Activated CD8-positive, alpha-beta T cell treated with anti-CD3 and anti-CD28 coated beads for 36 hours (primary cell): Measurements from ENCODE around the gene LRMDA. TPM values are rescaled to one million over a fixed set of nuclear protein-coding genes. Genes with fewer than 3 reads are reported as not detected.

ENCODE experiments used
- ATAC-seq: fragments of 200-7000 bp; cut with Tn5 transposase; one replicate; pipeline ENCODE4 v1.10.0; 2021; ENCODE audit warnings: mild to moderate bottlenecking, moderate library complexity
- CTCF ChIA-PET: fragments of 350-600 bp; sonication (Branson Sonifier 250); formaldehyde crosslinking; loops from one replicate; lab custom pipeline; 2021; ENCODE audit warnings: antibody characterized with exemption; lab: Charles Lee
- POLR2A ChIA-PET: fragments of 350-600 bp; sonication (Branson Sonifier 250); formaldehyde crosslinking; loops from one replicate; lab custom pipeline; 2021; ENCODE audit warnings: antibody characterized with exemption; lab: Charles Lee
- DNase-seq: peaks from one replicate; pipeline ENCODE4 v3.0.0-alpha.2; 2020
- H3K27ac Mint-ChIP-seq: one replicate; pipeline ENCODE4 v1.8.0; 2021; ENCODE audit warnings: mild to moderate bottlenecking, mixed read lengths
- H3K27me3 Mint-ChIP-seq: one replicate; pipeline ENCODE4 v1.8.0; 2021; ENCODE audit warnings: mixed read lengths
- H3K36me3 Mint-ChIP-seq: one replicate; pipeline ENCODE4 v1.8.0; 2021; ENCODE audit warnings: low read depth, mixed read lengths
- H3K4me1 Mint-ChIP-seq: one replicate; pipeline ENCODE4 v1.8.0; 2021; ENCODE audit warnings: low read depth, mixed read lengths
- H3K4me3 Mint-ChIP-seq: one replicate; pipeline ENCODE4 v1.8.0; 2021; ENCODE audit warnings: mild to moderate bottlenecking, moderate library complexity, mixed read lengths
- H3K9me3 Mint-ChIP-seq: one replicate; pipeline ENCODE4 v1.8.0; 2021; ENCODE audit warnings: mixed read lengths
- intact Hi-C: fragments of 100-400 bp; cut with micrococcal nuclease; formaldehyde crosslinking; loops from one replicate; pipeline ENCODE4 v1.10.0; 2022
- total RNA-seq, 2 experiments: library from RNA; stranded (reverse); gene quantifications; one replicate each; pipeline ENCODE4 v1.2.3, GENCODE V29; 2021
- TF ChIP-seq, protein P1 (sequence below): fragments of 200-600 bp; IDR thresholded peaks from one replicate; pipeline ENCODE4 v1.8.0; 2022; ENCODE audit warnings: antibody characterized with exemption, mild to moderate bottlenecking

The LRMDA gene
- total RNA-seq, 2 experiments from 2014 or later, result not detected

DNA sequence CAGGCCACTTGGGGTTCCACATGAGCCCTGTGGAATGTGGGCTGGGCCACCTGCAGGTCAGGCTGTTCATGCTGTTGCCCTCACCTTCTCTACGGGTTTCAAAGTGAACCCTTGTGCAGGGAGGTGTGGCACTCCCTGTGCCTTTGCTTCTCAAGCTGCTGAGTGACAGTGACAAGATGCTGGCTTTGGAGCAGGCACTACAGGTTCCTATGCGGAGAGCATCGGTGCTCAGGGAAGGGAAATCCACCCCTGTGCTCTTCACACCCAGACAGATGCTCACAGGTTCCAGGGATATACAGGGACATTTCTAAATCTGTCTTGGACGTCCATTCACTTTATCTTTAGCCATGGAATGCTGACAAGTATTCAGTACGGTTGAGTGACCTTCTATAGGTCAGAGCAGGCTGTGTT is 1005.0 kb downstream of the LRMDA start:
- DNase-seq, result no peak
- Mint-ChIP-seq H3K4me3 (no peak overlapping the region), H3K4me1 (no peaks in the 10 kb centered on the region), H3K27ac (no peak overlapping the region), H3K9me3 (no peaks in the 10 kb centered on the region), H3K36me3 (no peaks in the 10 kb centered on the region), H3K27me3 (no peaks in the 10 kb centered on the region)
- intact Hi-C loops, result no loop called here
- no peak for ATAC-seq
- TF ChIP-seq, protein P1, sequence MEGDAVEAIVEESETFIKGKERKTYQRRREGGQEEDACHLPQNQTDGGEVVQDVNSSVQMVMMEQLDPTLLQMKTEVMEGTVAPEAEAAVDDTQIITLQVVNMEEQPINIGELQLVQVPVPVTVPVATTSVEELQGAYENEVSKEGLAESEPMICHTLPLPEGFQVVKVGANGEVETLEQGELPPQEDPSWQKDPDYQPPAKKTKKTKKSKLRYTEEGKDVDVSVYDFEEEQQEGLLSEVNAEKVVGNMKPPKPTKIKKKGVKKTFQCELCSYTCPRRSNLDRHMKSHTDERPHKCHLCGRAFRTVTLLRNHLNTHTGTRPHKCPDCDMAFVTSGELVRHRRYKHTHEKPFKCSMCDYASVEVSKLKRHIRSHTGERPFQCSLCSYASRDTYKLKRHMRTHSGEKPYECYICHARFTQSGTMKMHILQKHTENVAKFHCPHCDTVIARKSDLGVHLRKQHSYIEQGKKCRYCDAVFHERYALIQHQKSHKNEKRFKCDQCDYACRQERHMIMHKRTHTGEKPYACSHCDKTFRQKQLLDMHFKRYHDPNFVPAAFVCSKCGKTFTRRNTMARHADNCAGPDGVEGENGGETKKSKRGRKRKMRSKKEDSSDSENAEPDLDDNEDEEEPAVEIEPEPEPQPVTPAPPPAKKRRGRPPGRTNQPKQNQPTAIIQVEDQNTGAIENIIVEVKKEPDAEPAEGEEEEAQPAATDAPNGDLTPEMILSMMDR, result no peak
- POLR2A ChIA-PET, result no interaction called here
- CTCF ChIA-PET, result no interaction called here

DNA sequence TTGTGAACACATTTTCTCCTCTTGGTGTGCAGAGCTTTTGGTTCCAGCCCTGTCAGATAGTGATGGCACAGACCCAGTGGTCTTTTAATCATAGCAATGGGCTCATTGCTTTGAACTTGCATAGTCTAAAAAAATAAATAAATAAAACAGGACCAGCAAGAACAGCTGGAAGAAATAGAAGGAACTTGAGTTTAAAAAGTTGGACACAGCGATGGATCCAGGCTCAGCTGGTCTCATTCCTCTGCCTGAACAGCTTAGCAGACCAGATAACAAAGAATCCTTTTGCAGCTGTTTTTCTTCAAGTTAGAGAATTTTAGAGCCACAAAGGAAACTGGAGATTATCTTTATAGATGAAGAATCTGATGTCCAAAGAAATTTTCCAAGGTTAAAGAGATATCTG is 1005.6 kb downstream of the LRMDA start:
- TF ChIP-seq, protein P1, result no peak
- H3K4me3 Mint-ChIP-seq, result no peak overlapping the region
- no peaks in the 10 kb centered on the region for H3K4me1 Mint-ChIP-seq
- CTCF ChIA-PET, result no interaction called here
- intact Hi-C loops, result no loop called here
- no peak for ATAC-seq
- no peaks in the 10 kb centered on the region for H3K36me3 Mint-ChIP-seq
- POLR2A ChIA-PET, result no interaction called here
- no peak for DNase-seq
- no peaks in the 10 kb centered on the region for H3K9me3 Mint-ChIP-seq
- no peaks in the 10 kb centered on the region for H3K27me3 Mint-ChIP-seq
- H3K27ac Mint-ChIP-seq, result no peak overlapping the region

DNA sequence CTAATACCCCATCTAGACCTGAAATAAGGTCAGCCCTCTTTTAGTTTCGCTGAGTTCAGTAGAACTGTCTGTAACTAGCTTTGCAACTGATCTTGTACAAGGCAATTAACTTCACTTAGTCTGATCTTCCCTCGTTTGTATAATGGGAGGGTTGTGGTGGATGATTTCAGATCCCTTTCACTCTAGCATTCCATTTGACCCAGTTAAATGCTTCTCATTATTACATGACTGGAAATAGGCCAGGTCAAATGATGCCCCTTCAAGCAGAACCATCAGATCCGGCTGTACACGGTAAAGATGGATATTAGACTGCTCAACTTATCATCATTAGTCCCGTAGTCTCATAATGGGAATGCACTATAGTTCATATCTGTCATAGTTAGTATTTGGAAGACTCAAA is 1009.0 kb downstream of the LRMDA start:
- no peak overlapping the region for H3K27ac Mint-ChIP-seq
- intact Hi-C loops, result no loop called here
- TF ChIP-seq, protein P1, result no peak
- ChIA-PET POLR2A (no interaction called here), CTCF (no interaction called here)
- no peak overlapping the region for H3K4me3 Mint-ChIP-seq
- no peaks in the 10 kb centered on the region for H3K4me1 Mint-ChIP-seq
- H3K27me3 Mint-ChIP-seq, result no peaks in the 10 kb centered on the region
- H3K36me3 Mint-ChIP-seq, result no peaks in the 10 kb centered on the region
- H3K9me3 Mint-ChIP-seq, result no peaks in the 10 kb centered on the region
- DNase-seq, result no peak
- no peak for ATAC-seq

DNA sequence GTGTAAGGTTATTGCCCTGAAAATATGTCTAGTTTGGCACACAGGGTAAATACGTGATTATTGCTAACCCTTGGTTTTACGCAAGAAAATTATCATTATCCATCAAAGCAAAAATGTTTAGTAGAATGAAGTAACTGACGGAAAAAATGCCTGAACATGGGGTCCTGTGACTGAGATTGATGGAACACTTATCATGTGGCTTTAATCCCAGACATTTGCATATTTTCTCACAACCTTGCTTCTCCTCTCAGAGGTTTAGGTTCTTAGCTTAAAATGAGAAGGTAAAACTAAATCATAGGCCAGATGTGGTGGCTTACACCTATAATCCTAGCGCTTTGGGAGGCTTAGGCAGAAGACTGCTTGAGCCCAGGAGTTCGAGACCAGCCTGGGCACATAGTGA is 1010.7 kb downstream of the LRMDA start:
- Mint-ChIP-seq H3K9me3 (no peaks in the 10 kb centered on the region), H3K4me1 (no peaks in the 10 kb centered on the region), H3K4me3 (no peak overlapping the region), H3K27me3 (no peaks in the 10 kb centered on the region), H3K27ac (no peak overlapping the region), H3K36me3 (no peaks in the 10 kb centered on the region)
- no peak for DNase-seq
- ATAC-seq, result no peak
- ChIA-PET POLR2A (no interaction called here), CTCF (no interaction called here)
- TF ChIP-seq, protein P1, result no peak
- intact Hi-C loops, result no loop called here

DNA sequence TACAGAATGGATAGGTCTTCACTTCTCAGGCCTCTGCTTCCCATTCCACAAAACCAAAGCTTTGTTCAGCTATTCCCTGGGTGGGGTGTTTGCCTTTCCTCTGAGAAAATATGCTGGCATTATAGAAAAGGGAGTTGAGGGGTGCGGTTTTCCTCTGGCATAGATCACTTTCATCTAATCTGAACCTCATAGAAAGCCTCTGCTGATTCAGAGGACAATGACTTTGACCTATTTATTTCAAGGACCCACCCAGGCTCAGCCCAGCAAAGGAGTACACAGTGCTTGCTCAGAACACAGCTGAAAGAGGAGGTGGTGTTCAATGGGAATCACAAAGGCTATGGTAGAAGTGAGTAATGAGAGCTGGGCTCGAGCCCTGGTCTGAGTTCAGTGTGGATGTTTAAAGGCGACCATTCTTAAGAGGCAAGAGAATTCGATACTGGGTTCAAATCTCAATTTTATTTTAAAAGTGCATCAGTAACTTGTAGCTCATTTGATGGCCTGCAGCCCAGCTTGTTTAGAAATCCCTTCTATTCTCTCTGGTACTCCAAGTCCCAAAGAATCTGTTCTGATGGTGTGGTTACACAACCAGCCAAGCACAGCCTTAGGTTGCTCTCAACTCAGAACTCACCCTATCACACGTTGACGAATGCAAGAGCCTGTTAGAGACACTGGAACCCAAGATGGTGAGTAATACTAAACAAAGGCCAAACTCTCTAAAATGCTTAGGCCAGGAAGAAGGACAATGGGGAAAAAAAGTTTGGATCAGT is 1012.8 kb downstream of the LRMDA start:
- intact Hi-C loops, result no loop called here
- Mint-ChIP-seq H3K4me3 (no peak overlapping the region), H3K9me3 (no peaks in the 10 kb centered on the region), H3K27ac (no peak overlapping the region), H3K4me1 (no peaks in the 10 kb centered on the region), H3K27me3 (no peaks in the 10 kb centered on the region), H3K36me3 (no peaks in the 10 kb centered on the region)
- no peak for ATAC-seq
- ChIA-PET CTCF (no interaction called here), POLR2A (no interaction called here)
- TF ChIP-seq, protein P1, result no peak
- no peak for DNase-seq
